GM21825 (cell line): Measurements from ENCODE around the gene TSPAN31.

Source experiments
- ATAC-seq: cut with Tn5 transposase; IDR thresholded peaks from one replicate; pipeline ENCODE4 v1.9.1; 2021; ENCODE audit warnings: mild to moderate bottlenecking, moderate library complexity; ENCODE audit not compliant: unreplicated experiment

Gene TSPAN31

DNA sequence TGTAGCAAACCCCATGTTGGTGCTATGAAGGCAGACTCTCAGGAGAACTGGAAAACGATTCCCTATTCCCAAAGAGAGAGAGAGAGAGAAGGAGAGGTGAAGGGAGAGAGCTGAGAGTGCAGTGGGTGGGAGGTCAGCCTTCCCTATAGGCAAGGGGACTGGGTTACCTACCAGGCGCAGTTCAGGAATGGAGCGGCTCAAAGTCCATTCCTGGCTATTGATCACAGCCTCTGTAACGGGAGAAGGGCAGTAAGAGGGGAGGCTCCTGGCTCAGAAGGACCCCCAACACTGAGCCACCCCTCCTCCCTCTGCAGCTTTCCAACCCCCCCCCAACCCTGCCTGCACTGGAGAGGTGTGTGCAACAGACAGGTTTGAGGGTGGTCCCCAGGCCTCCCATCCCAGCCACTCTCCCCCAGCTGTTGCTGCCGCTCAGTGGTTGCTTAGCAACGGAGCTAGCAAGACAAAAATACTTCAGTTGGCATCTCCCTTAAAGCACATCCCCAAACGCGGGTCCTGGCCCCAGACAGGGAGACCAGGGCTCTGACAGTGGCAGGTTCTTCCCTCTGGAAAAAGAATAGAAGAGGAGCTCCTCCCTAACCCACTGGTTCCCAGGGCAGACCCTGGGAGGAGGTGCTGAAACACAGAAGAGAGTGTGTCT is 9.5 kb upstream of the TSPAN31 start:
- ATAC-seq, result no peak

DNA sequence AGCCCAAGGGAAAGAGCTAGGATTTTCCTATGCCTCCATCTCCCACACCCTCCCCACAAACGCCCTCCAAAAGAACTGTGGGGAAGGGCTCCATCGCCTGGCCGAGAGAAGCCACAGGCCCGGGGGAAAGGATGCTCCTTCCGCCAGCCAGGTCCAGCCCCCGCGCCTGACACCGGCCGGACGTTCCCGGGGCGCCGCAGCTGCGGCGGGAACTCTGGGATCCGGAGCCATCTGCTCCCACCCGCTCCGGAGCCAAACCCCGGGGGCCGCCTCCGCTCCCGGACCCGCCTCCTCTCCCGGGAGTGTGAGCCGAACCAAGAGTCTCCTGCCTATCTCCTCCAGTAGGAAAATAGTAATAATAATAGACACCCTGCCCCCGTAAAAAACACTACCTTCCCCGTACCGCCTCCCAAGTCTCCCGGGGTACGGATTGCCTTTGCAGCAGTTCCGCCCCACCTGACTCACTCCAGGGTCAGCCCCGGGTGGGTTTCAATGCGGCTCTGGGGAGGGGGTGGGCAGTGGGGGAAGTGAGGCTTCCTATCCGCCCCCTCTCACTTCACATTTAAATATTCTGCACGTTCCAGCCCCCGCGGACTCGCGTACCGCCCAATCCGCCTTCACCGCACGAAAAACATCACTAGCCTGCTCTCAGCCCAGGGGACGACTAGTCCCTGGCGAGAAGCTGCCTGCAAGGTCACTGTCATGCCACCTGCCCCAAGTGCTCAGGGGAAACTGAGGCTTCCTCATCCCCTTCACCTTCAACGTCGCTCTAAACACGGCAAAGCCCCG is 8.7 kb upstream of the TSPAN31 start:
- no peak for ATAC-seq

- ATAC-seq, result no peak
Observed at GRCh38 chr12:57736741-57737466, 7.9 kb upstream of the TSPAN31 start.

DNA sequence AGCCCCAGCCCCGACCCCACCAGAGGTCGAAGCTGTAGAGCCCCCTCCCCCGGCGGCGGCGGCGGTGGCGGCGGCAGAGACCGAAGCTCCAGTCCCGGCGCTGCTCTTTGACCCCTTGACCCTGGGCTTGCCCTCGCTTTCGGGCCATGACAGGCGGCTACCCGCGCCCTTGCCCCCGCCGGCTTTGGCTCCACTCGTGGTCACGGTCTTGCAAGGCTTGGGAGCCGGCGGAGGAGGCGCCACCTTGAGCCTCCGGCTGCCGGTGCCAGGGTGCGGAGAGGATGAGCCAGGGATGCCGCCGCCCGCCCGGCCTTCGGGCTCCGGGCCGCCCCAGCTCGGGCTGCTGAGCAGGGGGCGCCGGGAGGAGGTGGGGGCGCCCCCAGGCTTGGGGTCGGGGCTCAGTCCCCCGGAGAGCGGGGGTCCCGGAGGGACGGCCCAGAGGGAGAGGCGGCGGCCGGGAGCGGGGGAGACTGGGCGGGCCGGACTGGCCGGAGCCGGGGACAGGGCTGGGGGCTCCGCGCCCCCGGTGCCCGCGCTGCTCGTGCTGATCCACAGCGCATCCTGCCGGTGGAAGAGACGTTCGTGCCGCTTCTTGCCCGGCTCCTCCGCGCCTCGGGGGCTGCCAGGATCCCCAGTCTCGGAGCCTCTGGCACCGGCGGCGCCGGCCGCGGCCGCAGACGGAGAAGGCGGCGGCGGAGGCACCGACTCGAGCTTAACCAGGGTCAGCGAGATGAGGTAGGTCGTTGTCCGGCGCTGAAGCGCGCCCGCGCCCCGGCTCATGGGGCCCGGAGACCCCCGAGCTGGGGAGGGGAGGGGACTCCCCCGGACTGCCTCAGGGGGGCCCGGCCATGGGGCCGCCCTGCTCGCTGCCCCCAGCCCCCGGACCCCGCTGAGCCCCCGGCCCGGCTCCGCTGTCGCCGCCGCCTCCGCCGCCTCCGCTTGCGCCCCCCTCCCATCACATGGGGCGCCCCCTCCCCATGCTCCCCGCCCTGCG is 7.1 kb upstream of the TSPAN31 start:
- no peak for ATAC-seq

DNA sequence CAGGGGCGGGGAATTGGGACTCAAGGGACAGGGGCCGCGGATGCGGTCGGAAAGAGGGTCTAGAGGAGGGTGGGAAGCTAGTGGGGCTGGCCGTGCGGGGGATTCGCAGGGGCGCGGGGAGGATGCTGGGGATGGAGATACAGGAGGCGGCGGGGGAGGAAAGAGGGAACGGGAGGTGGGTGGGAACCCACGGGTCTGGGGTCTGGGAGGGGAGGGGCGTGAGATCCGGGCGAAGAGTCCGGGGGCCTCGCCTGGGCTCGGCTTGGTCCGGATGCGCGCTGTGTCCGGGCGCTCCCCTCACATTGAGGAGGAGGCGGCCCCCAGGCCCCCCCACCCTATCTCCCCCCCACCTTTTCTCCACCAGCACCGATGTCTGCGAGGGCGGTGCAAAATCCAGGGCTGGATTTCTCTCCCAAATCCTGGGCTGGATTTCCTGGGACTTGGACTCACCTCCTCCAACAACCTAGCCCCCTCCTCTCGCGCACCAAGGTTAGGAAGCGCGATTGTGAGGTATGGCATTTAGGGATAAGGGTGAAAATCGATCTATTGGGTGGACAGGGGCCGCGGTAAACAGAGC is 6.1 kb upstream of the TSPAN31 start, which contains the start of gene AGAP2:
Gene AGAP2 (minus strand): TSS at position 82 of the 577 bp plus-strand sequence. CDS start 496 bp downstream, outside the sequence.
- no peak for ATAC-seq

GRCh38 chr12:57739387-57739786 is 5.5 kb upstream of the TSPAN31 start:
- no peak for ATAC-seq

- no peak for ATAC-seq
Observed at GRCh38 chr12:57739914-57740538, 4.8 kb upstream of the TSPAN31 start.

DNA sequence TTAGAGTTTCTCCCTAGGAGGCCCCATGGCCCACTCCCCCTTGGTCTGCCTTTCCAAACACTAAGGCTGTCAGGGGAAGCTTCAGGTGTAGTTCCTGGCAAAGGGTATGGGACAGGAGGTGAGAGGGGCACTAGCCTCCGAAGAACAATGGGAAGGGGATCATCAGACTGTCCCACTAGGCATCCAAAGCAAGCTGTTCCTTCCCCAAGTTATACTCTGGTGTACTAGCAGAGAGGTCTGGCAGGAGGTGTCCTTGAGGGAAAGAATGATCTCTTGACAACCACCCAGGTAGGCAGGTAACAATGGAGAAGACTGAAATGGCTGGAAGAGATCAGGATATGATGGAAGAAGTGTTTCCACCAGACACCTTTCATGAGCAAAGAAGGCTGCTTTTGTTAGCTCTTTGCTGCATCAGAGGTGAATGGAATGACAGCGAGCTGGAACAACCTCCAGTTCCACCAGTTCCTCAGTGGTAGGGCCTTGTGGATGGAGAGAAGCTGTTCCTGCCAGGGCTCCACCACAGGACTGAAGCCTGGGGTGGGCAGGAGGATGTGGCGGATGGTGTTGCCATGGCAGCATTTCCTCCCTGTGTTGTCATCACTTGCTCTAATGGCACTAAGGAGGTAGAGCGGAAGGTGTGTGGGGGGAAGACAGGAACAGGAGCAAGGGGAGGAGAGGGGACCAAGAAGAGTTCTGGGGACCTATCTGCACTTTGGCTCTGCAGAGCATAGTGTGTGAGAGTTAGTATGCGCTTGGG is 4.0 kb upstream of the TSPAN31 start:
- ATAC-seq, result peak; percentile 50

- ATAC-seq, result no peak
Observed at GRCh38 chr12:57741413-57741789, 3.4 kb upstream of the TSPAN31 start.

- peak; percentile 58 for ATAC-seq
Observed at GRCh38 chr12:57741844-57742738, 2.7 kb upstream of the TSPAN31 start.

DNA sequence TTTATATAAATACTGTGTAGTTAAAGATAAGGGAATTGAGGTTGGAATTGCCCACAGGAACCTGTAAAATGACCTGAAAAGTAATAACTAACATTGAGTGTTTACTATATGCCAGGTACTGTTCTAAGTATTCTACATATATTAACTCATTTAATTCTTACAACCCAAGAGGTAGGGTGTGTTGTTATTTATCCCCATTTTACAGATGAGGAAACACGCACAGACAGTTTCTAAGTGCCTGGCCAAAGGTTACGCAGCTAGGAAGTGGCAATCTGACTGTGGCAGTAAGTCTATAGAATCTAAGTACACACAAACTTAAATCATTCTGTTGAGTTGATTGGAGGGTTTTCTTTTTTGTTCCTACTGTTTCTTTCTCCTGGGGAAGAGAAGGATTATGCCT is 1.1 kb upstream of the TSPAN31 start:
- no peak for ATAC-seq

DNA sequence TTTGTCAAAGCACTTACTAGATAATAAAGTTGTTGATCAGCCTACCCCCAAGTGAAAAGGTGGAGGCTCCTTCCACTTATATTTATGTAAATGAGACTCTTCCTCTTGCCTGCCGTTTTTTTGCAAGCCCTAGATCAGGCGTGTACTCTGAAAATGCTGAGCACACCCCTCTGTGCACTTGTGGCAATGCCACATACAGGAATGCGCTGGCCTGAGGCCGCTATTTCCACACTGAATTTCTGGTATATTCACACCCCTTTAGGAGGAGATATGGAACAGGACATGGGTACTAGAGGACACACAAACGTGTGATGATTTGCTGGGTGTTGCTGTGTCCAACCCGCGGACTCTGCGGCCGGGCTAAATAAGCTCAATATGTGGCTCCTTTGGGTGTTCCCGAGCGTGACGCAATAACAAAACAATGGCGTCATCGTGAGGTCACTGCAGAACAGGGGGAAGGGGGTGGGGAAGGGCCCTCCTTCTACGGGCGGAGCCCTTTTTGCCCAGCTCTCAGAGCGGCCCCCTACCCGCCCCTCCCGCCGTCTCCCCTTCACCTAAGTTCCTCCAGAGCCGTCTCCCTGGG is 554 bp upstream of the TSPAN31 start:
- peak; percentile 34 for ATAC-seq

- no peak for ATAC-seq
Observed at GRCh38 chr12:57745485-57745881, 644 bp downstream of the TSPAN31 start.

DNA sequence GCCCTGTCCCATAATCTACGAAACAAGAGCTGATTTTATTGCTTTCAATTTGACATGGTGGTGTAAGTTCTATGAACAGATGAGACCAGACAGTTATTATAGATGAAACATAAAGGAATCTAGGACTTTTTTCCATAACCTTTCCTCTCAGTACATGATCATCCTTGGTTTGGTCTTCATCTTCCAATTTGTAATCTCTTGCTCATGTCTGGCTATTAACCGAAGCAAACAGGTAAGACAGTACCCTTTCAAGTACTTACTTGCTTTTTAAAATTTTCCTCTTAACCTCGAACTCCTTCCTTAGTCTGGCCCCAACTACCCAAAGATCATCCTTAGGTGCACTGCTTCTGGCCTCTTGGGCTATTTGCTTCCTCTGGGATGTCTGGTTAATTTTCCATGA is 1.2 kb downstream of the TSPAN31 start:
- no peak for ATAC-seq

DNA sequence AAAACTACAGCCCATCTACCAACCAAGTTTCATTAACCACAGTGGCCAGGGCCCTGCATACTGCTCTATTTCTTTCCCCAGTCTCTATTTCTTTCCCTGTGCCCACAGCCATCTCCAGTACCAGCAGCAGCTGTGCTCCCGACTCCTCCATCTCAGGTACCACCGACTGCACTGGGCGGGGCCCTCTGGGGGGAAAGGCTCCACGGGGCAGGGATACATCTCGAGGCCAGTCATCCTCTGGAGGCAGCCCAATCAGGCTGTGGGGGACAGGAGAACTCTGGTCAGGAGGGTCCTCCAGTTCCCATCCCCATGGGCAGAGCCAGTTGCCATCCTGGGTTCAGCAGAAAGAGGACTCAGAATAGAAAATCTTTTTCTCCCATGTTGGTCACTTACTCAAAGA is 4.2 kb downstream of the TSPAN31 start:
- ATAC-seq, result no peak

GRCh38 chr12:57750561-57751431 is 6.0 kb downstream of the TSPAN31 start:
- ATAC-seq, result no peak

GRCh38 chr12:57751432-57751787 is 6.6 kb downstream of the TSPAN31 start:
- ATAC-seq, result no peak
